Tibial nerve (tissue), 4 donors: Measurements from ENCODE around the gene CDC16.

Experiments used
- CTCF ChIP-seq, 5 experiments: fragments of 200-600 bp in 3 of 5; fragments of 450-650 bp in 2 of 5; sonication (generic) in 3 of 5; IDR thresholded peaks; one replicate each; pipeline ENCODE4 v1.5.1; 2016 to 2019; ENCODE audit warnings: antibody characterized with exemption in 5 of 5, mild to moderate bottlenecking in 3 of 5, moderate library complexity in 2 of 5
- EP300 ChIP-seq, 2 donors: sonication (generic); formaldehyde crosslinking; IDR thresholded peaks; one replicate each; pipeline ENCODE4 v1.6.1; 2017; ENCODE audit warnings: antibody characterized with exemption in 2 of 2, mild to moderate bottlenecking in 1 of 2

GRCh38 chr13:114285166-114285808 is 50.6 kb downstream of the CDC16 start:
- no peak for TF ChIP-seq CTCF (IDR thresholded peaks at IDR 0.05)
- no peak for TF ChIP-seq EP300 (IDR thresholded peaks at IDR 0.05)
